ENCODE measurements around the gene EPGN.

- TF ChIP-seq POLR2A (IDR thresholded peaks at IDR 0.05), result no peak
- TF ChIP-seq, protein P1, sequence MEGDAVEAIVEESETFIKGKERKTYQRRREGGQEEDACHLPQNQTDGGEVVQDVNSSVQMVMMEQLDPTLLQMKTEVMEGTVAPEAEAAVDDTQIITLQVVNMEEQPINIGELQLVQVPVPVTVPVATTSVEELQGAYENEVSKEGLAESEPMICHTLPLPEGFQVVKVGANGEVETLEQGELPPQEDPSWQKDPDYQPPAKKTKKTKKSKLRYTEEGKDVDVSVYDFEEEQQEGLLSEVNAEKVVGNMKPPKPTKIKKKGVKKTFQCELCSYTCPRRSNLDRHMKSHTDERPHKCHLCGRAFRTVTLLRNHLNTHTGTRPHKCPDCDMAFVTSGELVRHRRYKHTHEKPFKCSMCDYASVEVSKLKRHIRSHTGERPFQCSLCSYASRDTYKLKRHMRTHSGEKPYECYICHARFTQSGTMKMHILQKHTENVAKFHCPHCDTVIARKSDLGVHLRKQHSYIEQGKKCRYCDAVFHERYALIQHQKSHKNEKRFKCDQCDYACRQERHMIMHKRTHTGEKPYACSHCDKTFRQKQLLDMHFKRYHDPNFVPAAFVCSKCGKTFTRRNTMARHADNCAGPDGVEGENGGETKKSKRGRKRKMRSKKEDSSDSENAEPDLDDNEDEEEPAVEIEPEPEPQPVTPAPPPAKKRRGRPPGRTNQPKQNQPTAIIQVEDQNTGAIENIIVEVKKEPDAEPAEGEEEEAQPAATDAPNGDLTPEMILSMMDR (IDR thresholded peaks at IDR 0.05 in 8 of 11, conservative IDR thresholded peaks at IDR 0.05 in 3 of 11), result no peak
Measured at GRCh38 chr4:74266081-74266480, 42.2 kb upstream of the EPGN start.
